GM19438 (cell line): ENCODE measurements around the gene DNAJC28.

ENCODE experiments used
- ATAC-seq: cut with Tn5 transposase; IDR thresholded peaks from one replicate; pipeline ENCODE4 v1.9.1; 2021; ENCODE audit warnings: low read depth; ENCODE audit not compliant: unreplicated experiment

DNAJC28 gene

GRCh38 chr21:33441489-33442477 lies 49.7 kb downstream of the DNAJC28 start:
- ATAC-seq, result peak; percentile 62
